ENCODE results near the gene GRID1.

The GRID1 gene

GRCh38 chr10:86212391-86212700 lies 154.2 kb downstream of the GRID1 start:
- no peak overlapping the region for H3K27ac ChIP-seq

DNA sequence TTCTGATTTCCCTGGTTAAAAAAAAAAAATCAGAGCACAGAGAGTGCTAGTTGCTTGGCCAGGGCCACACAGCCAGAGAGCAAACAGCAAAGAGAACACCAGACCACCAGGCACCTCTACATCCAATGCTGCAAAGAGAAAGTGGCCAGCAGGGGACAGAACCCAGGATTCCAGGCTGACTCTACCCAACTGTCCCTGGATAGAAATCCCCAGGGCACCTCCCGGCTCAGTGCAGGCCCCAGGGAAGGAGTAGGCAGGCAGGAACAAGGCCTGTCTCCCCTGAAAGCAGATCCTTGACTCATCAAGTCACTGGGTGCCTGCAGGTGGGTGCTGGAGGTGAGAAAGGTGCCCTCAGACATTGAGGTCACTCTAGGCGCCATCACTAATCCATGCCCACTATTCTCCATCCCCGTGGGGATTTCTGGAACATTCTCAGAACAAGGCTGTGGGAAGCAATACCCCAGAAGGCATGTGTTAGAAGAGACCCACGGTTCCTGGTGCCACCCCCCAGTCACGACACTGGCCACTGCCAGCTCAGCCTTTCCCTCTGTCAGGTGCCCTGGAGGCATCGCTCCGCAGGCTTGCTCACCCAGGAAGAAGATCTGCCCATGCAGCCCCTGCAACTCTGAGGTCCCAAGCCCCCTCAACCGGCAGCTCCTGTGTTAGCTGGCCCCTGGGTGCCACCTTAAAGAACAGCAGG lies 154.8 kb downstream of the GRID1 start:
- no peak for TF ChIP-seq CTCF (conservative IDR thresholded peaks at IDR 0.05)
- H3K27ac ChIP-seq = no peak overlapping the region

More at GRCh38 chr10:86212391-86212700, 154.2 kb downstream of the GRID1 start:
- TF ChIP-seq CTCF (conservative IDR thresholded peaks at IDR 0.05) = no peak

DNA sequence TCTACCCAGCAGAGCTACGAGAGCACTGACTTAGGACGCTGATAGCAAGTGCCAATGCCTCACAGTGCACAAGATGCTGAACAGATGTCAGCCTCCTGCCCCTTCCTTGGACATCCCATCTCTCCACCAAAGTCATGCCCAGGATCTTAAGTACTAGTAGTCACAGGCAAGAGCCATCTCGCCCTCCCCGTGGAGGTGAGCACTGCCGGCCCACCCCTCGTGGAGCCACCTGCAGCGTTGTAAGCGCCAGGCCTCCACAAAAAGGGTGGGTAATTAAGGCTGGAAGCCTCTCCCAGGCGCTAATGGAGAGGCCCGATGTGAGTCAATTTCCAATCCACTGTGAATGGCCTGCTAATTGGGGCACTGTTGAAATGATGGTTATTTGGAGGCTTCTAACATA lies 156.2 kb downstream of the GRID1 start:
- TF ChIP-seq CTCF (conservative IDR thresholded peaks at IDR 0.05) = no peak

GRCh38 chr10:86209726-86210125 lies 156.9 kb downstream of the GRID1 start:
- H3K27ac ChIP-seq = no peak overlapping the region
- TF ChIP-seq CTCF (conservative IDR thresholded peaks at IDR 0.05) = no peak

More for the DNA sequence above, 156.2 kb downstream of the GRID1 start:
- no peak overlapping the region for H3K27ac ChIP-seq

DNA sequence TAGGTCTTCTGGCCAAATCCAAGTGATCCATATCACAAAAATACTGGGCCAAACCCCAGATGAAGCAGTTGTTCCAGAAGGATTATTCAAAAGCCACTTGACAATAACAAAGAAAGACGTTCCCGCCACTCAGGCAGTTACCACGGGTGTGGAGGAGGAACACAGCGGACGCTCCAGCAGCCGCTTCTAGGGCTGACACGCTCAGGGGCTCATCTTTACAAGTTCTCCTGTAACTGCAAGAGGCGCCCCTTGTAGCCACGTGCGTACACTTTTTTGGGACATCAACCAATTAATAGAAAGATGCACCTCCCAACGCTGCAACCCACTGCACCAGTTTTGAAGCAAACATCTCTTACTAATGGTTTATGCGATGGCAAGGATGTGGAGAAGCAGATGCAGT lies 159.4 kb downstream of the GRID1 start:
- no peak for TF ChIP-seq CTCF (conservative IDR thresholded peaks at IDR 0.05)

DNA sequence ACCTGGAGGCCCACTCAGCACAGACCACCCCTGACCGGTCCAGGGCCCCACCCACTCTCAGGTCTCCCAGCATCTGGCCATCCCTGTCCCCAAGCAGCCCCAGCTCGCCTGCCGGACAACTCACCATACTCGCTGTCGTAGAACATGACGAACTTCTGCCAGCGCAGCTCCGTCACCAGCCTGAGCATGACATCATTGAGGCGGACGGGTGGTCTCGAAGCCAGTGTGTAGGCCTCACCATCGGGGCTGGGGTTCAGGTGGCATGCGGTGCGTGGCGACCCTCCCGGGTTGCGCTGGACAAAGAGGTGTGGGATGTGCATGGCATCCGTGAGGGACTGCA lies 160.4 kb downstream of the GRID1 start:
- TF ChIP-seq CTCF (conservative IDR thresholded peaks at IDR 0.05) = no peak
- peak overlapping the region; percentile 83 for H3K27ac ChIP-seq

More for the DNA sequence above, 159.4 kb downstream of the GRID1 start:
- no peak overlapping the region for H3K27ac ChIP-seq

GRCh38 chr10:86205306-86206239 lies 161.0 kb downstream of the GRID1 start:
- H3K27ac ChIP-seq = peak overlapping the region; percentile 83
- no peak for TF ChIP-seq CTCF (conservative IDR thresholded peaks at IDR 0.05)
